Cardiac fibroblast (primary cell): ENCODE measurements around the gene ZXDA.
"Not testable (repeated sequence)": the region's sequence is repeated elsewhere in the genome, so short reads cannot be mapped to it uniquely, and the experiment has no call there.

Experiments used
- DNase-seq, 2 donors: peaks; one replicate each; pipeline versions ENCODE4 v3.0.0 to v3.0.0-alpha.2; 2010; ENCODE audit warnings: low read depth in 2 of 2
- H3K4me3 ChIP-seq, 2 donors: replicated peaks in 1 of 2; 1 replicate in 1 of 2; 2 replicates in 1 of 2; pipeline ENCODE4 v1.5.1; 2011; ENCODE audit warnings: low read depth in 2 of 2, low read length in 2 of 2, mild to moderate bottlenecking in 2 of 2, moderate library complexity in 1 of 2
- CTCF ChIP-seq: IDR thresholded peaks from one replicate; pipeline ENCODE4 v1.5.1; 2011; ENCODE audit warnings: low read depth, mild to moderate bottlenecking, low read length, inconsistent platforms

ZXDA gene

GRCh38 chrX:57925806-57926205, 15.5 kb upstream of the ZXDA start:
- peak in 1 of 2 donors; percentile 14 for DNase-seq
- no peak overlapping the region for H3K4me3 ChIP-seq
- TF ChIP-seq CTCF: no peak

- TF ChIP-seq CTCF: peak; percentile 41
- DNase-seq: peak; percentile 51 to 59
Measured at GRCh38 chrX:57918750-57919436, 8.6 kb upstream of the ZXDA start.

GRCh38 chrX:57915680-57916079, 5.4 kb upstream of the ZXDA start:
- no peak for DNase-seq
- no peak for TF ChIP-seq CTCF
- H3K4me3 ChIP-seq: no peak overlapping the region

More at GRCh38 chrX:57918750-57919436, 8.6 kb upstream of the ZXDA start:
- H3K4me3 ChIP-seq: no peak overlapping the region

GRCh38 chrX:57909595-57910286, 517 bp downstream of the ZXDA start:
- peak overlapping the region; percentile 31 to 49 for H3K4me3 ChIP-seq
- peak; percentile 18 to 23 for DNase-seq

GRCh38 chrX:57908972-57909594, 1.2 kb downstream of the ZXDA start:
- not testable (repeated sequence) for DNase-seq
- peak overlapping the region; percentile 21 to 49 for H3K4me3 ChIP-seq

- peak; percentile 65 to 73 for DNase-seq
- TF ChIP-seq CTCF: no peak
- H3K4me3 ChIP-seq: no peak overlapping the region
Measured at GRCh38 chrX:57906790-57907189, 3.5 kb downstream of the ZXDA start.

GRCh38 chrX:57905141-57905540, 5.1 kb downstream of the ZXDA start:
- H3K4me3 ChIP-seq: no peak overlapping the region
- peak; percentile 4 to 25 for DNase-seq
- no peak for TF ChIP-seq CTCF
